K562 (cell line): ENCODE measurements around the gene IL1RL1. TPM values are rescaled to one million over a fixed set of nuclear protein-coding genes. Genes with fewer than 3 reads are reported as not detected.

Experiments used
- CBFA2T2 ChIP-seq: fragments of 450-650 bp; conservative IDR thresholded peaks from 2 replicates; pipeline ENCODE4 v1.6.1; 2017; ENCODE audit warnings: mild to moderate bottlenecking
- CEBPG ChIP-seq, 3 experiments: fragments of 200-800 bp in 1 of 3; sonication (Bioruptor generic) in 1 of 3; sonication (generic) in 1 of 3; formaldehyde crosslinking in 1 of 3; IDR thresholded peaks in 2 of 3; conservative IDR thresholded peaks in 1 of 3; 2 replicates each; pipeline versions ENCODE4 v1.6.1 to v1.8.0; 2016 to 2022; ENCODE audit warnings: missing compliant biosample characterization in 2 of 3, missing genetic modification characterization in 2 of 3, mild to moderate bottlenecking in 1 of 3, missing genetic modification reagents in 1 of 3
- GATA2 ChIP-seq: sonication (generic); formaldehyde crosslinking; IDR thresholded peaks from 2 replicates; pipeline ENCODE4 v1.4.0; 2020; ENCODE audit warnings: mild to moderate bottlenecking, missing genetic modification reagents
- HDAC6 ChIP-seq: IDR thresholded peaks from 2 replicates; pipeline ENCODE4 v1.6.1; 2012; ENCODE audit warnings: low read depth, mild to moderate bottlenecking, control low read depth, inconsistent platforms, low read length, moderate library complexity
- MYNN ChIP-seq, 2 experiments: sonication (generic); formaldehyde crosslinking in 1 of 2; IDR thresholded peaks; 2 replicates each; pipeline versions ENCODE4 v1.5.0 to v1.6.1; 2016 to 2020; ENCODE audit warnings: antibody characterized with exemption in 1 of 2, missing genetic modification reagents in 1 of 2
- NR2C2 ChIP-seq, 2 experiments: fragments of 200-800 bp in 1 of 2; sonication (Bioruptor generic) in 1 of 2; sonication (generic) in 1 of 2; formaldehyde crosslinking in 1 of 2; IDR thresholded peaks; 2 replicates each; pipeline versions ENCODE4 v1.6.1 to v1.8.0; 2016 to 2022; ENCODE audit warnings: mild to moderate bottlenecking in 1 of 2, missing compliant biosample characterization in 1 of 2, missing genetic modification characterization in 1 of 2, missing genetic modification reagents in 1 of 2
- RHOXF2B ChIP-seq: fragments of 250-450 bp; sonication (Bioruptor Pico); conservative IDR thresholded peaks from 2 replicates; pipeline ENCODE4 v1.5.1; 2021
- TBP ChIP-seq: optimal IDR thresholded peaks from 2 replicates; pipeline ENCODE3; 2011; ENCODE audit warnings: low read depth, low read length, improper control_type of control experiment
- ZNF175 ChIP-seq: fragments of 200-800 bp; sonication (Bioruptor generic); IDR thresholded peaks from 2 replicates; pipeline ENCODE4 v1.6.1; 2016; ENCODE audit warnings: low read depth, mild to moderate bottlenecking, missing genetic modification characterization, missing compliant biosample characterization
- ZNF311 ChIP-seq: fragments of 250-450 bp; sonication (Bioruptor Pico); IDR thresholded peaks from 2 replicates; pipeline ENCODE4 v1.4.0; 2020; ENCODE audit warnings: mild to moderate bottlenecking, moderate library complexity
- ZNF316 ChIP-seq: fragments of 450-650 bp; IDR thresholded peaks from 2 replicates; pipeline ENCODE4 v1.6.1; 2016
- ZNF324 ChIP-seq: fragments of 250-450 bp; sonication (Bioruptor Pico); IDR thresholded peaks from 2 replicates; pipeline ENCODE4 v1.4.0; 2020; ENCODE audit warnings: mild to moderate bottlenecking
- ZNF444 ChIP-seq: fragments of 250-450 bp; sonication (Bioruptor Pico); IDR thresholded peaks from 2 replicates; pipeline ENCODE4 v1.4.0; 2020; ENCODE audit warnings: mild to moderate bottlenecking, moderate library complexity
- ZNF766 ChIP-seq: fragments of 200-800 bp; sonication (Bioruptor generic); conservative IDR thresholded peaks from 2 replicates; pipeline ENCODE4 v1.6.1; 2016; ENCODE audit warnings: missing genetic modification characterization, missing compliant biosample characterization
- polyA plus RNA-seq, 8 experiments: library from polyadenylated mRNA; depleted of rRNA in 4 of 8; stranded (reverse) in 5 of 8; unstranded in 3 of 8; fragments of >200 nt; fragmentation: Nextera tagmentation in 2 of 8; fragmentation: Illumina TruSeq in 1 of 8; extraction: Ambion mirVana in 2 of 8; extraction: Trizol in 1 of 8; gene quantifications; 2 replicates each; pipeline versions ENCODE4 v1.2.1 to v1.2.3, GENCODE V29; 2011 to 2014; ENCODE audit warnings: inconsistent platforms in 1 of 8, missing spikeins in 1 of 8
- total RNA-seq, 7 experiments: library from RNA; depleted of rRNA in 6 of 7; stranded (reverse); fragments of >200 nt in 6 of 7; fragmentation: Illumina TruSeq in 2 of 7; extraction: Trizol in 2 of 7; gene quantifications; 2 replicates each; pipeline versions ENCODE4 v1.2.1 to v1.2.3, GENCODE V29; 2011 to 2021; ENCODE audit warnings: low replicate concordance in 1 of 7
- TF ChIP-seq, protein P1 (sequence below): fragments of 250-450 bp; sonication (Bioruptor Pico); IDR thresholded peaks from 2 replicates; pipeline ENCODE4 v1.4.0; 2020
- TF ChIP-seq, protein P2 (sequence below): fragments of 450-650 bp; conservative IDR thresholded peaks from 2 replicates; pipeline ENCODE4 v1.6.1; 2016; ENCODE audit warnings: missing genetic modification characterization, low read depth, mild to moderate bottlenecking, missing compliant biosample characterization, moderate library complexity
- TF ChIP-seq, protein P3 (sequence below), 3 experiments: IDR thresholded peaks in 2 of 3; conservative IDR thresholded peaks in 1 of 3; 2 replicates each; pipeline ENCODE4 v1.5.1; 2011 to 2012; ENCODE audit warnings: low read length in 3 of 3, mild to moderate bottlenecking in 3 of 3, control low read depth in 2 of 3, improper control_type of control experiment in 1 of 3, inconsistent platforms in 1 of 3, low read depth in 1 of 3, mixed read lengths in 1 of 3, moderate library complexity in 1 of 3; ENCODE audit not compliant: insufficient read depth in 2 of 3
- TF ChIP-seq, protein P4 (sequence below): sonication (generic); formaldehyde crosslinking; IDR thresholded peaks from 2 replicates; pipeline ENCODE4 v1.8.0; 2022; ENCODE audit warnings: missing genetic modification reagents, mild to moderate bottlenecking, borderline replicate concordance
- TF ChIP-seq, protein P5 (sequence below): fragments of 250-450 bp; sonication (Bioruptor Pico); IDR thresholded peaks from 2 replicates; pipeline ENCODE4 v1.8.0; 2021; ENCODE audit warnings: borderline replicate concordance, mild to moderate bottlenecking, moderate library complexity; ENCODE audit not compliant: poor library complexity, severe bottlenecking

Gene IL1RL1
- total and polyA plus RNA-seq, 9 of the 15 experiments (the other 6 are each of a cell fraction or from before 2014, with no cell fraction given): 0.06 to 3.3 (median 0.59) TPM

DNA sequence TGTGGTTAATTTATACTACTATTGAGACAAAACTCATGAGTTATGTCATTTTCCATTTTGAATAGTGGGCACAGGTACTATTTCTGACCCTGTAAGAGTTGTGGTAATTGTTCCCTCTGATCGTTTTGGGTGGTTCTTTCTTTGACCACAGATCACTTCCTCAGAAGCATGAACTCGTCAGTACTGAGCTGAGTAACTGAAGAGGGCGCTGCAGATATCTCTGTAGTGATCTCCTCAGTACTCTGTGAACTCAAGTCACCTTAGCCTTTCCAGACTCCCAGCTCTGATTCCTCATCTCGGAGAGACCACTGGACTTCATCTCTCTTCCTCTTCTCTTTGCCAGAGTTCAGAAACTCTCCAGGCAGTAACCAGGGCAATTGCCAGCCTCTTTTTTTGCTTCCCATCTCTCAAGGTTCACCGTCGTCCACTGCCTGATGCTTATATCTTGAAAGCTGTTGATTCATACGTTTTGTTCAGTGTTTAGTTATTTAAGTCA, 9.4 kb upstream of the IL1RL1 start (continued):
- TF ChIP-seq CBFA2T2 (no peak), CEBPG (CRISPR knock-in tag; IDR thresholded peaks at IDR 0.05) (no peak), CEBPG (tag; conservative IDR thresholded peaks at IDR 0.05 in 1 of 2, IDR thresholded peaks at IDR 0.05 in 1 of 2) (no peak), GATA2 (CRISPR knock-in tag) (peak; percentile 91), TBP (no peak), ZNF766 (0 out of 2 replicates have a peak, but pooled peaks have one; percentile 33), ZNF316 (no peak), MYNN (IDR thresholded peaks at IDR 0.05) (no peak), MYNN (CRISPR knock-in tag; IDR thresholded peaks at IDR 0.05) (no peak), ZNF311 (CRISPR knock-in tag) (no peak), RHOXF2B (CRISPR knock-in tag) (no peak), NR2C2 (CRISPR knock-in tag; IDR thresholded peaks at IDR 0.05) (no peak), NR2C2 (tag; IDR thresholded peaks at IDR 0.05) (peak; percentile 32; the same call in 1 of the 2 replicates), ZNF175 (CRISPR knock-in tag) (0 out of 2 replicates have a peak, but pooled peaks have one; percentile 34), HDAC6 (no peak), ZNF324 (CRISPR knock-in tag) (no peak), ZNF444 (no peak)
- TF ChIP-seq, protein P1, sequence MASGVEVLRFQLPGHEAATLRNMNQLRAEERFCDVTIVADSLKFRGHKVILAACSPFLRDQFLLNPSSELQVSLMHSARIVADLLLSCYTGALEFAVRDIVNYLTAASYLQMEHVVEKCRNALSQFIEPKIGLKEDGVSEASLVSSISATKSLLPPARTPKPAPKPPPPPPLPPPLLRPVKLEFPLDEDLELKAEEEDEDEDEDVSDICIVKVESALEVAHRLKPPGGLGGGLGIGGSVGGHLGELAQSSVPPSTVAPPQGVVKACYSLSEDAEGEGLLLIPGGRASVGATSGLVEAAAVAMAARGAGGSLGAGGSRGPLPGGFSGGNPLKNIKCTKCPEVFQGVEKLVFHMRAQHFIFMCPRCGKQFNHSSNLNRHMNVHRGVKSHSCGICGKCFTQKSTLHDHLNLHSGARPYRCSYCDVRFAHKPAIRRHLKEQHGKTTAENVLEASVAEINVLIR (CRISPR knock-in tag): no peak
- TF ChIP-seq, protein P2, sequence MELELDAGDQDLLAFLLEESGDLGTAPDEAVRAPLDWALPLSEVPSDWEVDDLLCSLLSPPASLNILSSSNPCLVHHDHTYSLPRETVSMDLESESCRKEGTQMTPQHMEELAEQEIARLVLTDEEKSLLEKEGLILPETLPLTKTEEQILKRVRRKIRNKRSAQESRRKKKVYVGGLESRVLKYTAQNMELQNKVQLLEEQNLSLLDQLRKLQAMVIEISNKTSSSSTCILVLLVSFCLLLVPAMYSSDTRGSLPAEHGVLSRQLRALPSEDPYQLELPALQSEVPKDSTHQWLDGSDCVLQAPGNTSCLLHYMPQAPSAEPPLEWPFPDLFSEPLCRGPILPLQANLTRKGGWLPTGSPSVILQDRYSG: no peak
- TF ChIP-seq, protein P3, sequence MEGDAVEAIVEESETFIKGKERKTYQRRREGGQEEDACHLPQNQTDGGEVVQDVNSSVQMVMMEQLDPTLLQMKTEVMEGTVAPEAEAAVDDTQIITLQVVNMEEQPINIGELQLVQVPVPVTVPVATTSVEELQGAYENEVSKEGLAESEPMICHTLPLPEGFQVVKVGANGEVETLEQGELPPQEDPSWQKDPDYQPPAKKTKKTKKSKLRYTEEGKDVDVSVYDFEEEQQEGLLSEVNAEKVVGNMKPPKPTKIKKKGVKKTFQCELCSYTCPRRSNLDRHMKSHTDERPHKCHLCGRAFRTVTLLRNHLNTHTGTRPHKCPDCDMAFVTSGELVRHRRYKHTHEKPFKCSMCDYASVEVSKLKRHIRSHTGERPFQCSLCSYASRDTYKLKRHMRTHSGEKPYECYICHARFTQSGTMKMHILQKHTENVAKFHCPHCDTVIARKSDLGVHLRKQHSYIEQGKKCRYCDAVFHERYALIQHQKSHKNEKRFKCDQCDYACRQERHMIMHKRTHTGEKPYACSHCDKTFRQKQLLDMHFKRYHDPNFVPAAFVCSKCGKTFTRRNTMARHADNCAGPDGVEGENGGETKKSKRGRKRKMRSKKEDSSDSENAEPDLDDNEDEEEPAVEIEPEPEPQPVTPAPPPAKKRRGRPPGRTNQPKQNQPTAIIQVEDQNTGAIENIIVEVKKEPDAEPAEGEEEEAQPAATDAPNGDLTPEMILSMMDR (IDR thresholded peaks at IDR 0.05 in 2 of 3, conservative IDR thresholded peaks at IDR 0.05 in 1 of 3; ENCODE audit: insufficient read depth in 2 of 3, low read depth in 1 of 3, low read length in 3 of 3): peak; percentile 31 to 66 (median 65); a peak in 5 of 6 replicates
- TF ChIP-seq, protein P4, sequence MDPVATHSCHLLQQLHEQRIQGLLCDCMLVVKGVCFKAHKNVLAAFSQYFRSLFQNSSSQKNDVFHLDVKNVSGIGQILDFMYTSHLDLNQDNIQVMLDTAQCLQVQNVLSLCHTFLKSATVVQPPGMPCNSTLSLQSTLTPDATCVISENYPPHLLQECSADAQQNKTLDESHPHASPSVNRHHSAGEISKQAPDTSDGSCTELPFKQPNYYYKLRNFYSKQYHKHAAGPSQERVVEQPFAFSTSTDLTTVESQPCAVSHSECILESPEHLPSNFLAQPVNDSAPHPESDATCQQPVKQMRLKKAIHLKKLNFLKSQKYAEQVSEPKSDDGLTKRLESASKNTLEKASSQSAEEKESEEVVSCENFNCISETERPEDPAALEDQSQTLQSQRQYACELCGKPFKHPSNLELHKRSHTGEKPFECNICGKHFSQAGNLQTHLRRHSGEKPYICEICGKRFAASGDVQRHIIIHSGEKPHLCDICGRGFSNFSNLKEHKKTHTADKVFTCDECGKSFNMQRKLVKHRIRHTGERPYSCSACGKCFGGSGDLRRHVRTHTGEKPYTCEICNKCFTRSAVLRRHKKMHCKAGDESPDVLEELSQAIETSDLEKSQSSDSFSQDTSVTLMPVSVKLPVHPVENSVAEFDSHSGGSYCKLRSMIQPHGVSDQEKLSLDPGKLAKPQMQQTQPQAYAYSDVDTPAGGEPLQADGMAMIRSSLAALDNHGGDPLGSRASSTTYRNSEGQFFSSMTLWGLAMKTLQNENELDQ (CRISPR knock-in tag): no peak
- TF ChIP-seq, protein P5, sequence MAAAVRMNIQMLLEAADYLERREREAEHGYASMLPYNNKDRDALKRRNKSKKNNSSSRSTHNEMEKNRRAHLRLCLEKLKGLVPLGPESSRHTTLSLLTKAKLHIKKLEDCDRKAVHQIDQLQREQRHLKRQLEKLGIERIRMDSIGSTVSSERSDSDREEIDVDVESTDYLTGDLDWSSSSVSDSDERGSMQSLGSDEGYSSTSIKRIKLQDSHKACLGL (CRISPR knock-in tag): no peak
